Nephron (organoid): ENCODE results near the gene ZMYM4.

Experiments used
- H3K27ac Mint-ChIP-seq, 3 experiments: 2 replicates each; pipeline ENCODE4 v1.8.0; 2020; ENCODE audit warnings: mixed read lengths in 3 of 3, mild to moderate bottlenecking in 2 of 3, moderate library complexity in 1 of 3
- H3K27me3 Mint-ChIP-seq: 2 replicates; pipeline ENCODE4 v1.8.0; 2021; ENCODE audit warnings: low read depth, mild to moderate bottlenecking, moderate library complexity, mixed read lengths
- H3K36me3 Mint-ChIP-seq: 2 replicates; pipeline ENCODE4 v1.8.0; 2020; ENCODE audit warnings: low read depth, mixed read lengths
- H3K4me1 Mint-ChIP-seq: 2 replicates; pipeline ENCODE4 v1.8.0; 2020; ENCODE audit warnings: mixed read lengths
- H3K4me3 Mint-ChIP-seq, 3 experiments: 2 replicates each; pipeline ENCODE4 v1.8.0; 2020; ENCODE audit warnings: mild to moderate bottlenecking in 3 of 3, mixed read lengths in 3 of 3, moderate library complexity in 2 of 3
- H3K9me3 Mint-ChIP-seq: 2 replicates; pipeline ENCODE4 v1.8.0; 2020; ENCODE audit warnings: mixed read lengths
- TF ChIP-seq, protein P1 (sequence below), 3 experiments: fragments of 200-600 bp; sonication (generic); IDR thresholded peaks; one replicate each; pipeline ENCODE4 v1.5.0; 2021; ENCODE audit warnings: antibody characterized with exemption in 3 of 3; ENCODE audit not compliant: unreplicated experiment in 3 of 3

ZMYM4 gene

DNA sequence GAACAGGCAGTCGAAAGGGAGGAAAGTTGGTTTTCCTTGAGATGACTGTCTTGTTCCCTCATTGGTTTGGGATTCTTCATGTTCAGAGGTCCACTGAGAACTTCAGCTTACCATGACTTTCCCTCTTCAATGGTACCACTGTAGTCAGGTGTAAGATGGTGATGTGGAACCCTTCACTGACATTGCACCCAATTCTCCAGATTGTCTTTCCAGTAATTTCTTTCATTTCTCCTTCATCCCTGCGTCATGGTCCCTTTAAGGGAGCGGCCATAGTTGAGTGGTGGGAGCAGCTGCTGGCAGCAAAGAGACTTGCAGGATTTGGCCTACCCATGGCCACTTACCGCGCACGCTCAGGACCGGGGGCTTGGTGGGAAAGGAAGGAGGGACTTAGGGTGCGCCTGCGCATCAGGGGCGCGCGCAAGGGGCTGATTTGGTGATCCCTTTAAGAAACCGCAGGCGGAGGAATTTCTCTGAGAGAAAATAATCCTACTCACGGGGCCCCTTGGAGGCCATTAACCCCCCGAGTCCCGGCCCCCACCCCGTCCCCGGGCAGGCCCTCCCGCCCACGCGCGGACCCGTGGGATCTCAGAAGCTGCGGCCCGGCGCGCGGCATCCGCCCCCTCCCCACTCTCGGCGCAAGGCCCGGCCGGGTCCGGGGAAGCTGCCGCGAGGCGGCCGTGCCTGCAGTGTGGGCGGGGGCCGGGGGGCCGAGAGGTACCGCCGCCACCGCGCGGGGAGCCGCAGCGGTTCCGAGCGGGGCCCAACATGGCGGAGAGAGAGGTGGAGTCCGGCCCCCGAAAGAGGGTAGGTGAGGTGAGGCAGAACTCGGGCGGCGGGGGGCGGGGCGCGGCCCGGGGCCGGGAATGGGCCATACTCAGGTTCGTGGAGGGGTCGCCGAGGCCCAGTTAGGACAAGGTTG lies at the start of gene ZMYM4:
Gene ZMYM4, plus strand, starts transcription at position 428 of the 919 bp plus-strand sequence. Its CDS starts 338 bp downstream, at position 766.
- H3K36me3 Mint-ChIP-seq, result peaks cover 18% of the 10 kb centered on the region
- H3K4me1 Mint-ChIP-seq, result peaks cover 36% of the 10 kb centered on the region
- H3K4me3 Mint-ChIP-seq, result peak within 1 kb of the TSS; percentile 84 to 94 (median 88)
- TF ChIP-seq, protein P1, sequence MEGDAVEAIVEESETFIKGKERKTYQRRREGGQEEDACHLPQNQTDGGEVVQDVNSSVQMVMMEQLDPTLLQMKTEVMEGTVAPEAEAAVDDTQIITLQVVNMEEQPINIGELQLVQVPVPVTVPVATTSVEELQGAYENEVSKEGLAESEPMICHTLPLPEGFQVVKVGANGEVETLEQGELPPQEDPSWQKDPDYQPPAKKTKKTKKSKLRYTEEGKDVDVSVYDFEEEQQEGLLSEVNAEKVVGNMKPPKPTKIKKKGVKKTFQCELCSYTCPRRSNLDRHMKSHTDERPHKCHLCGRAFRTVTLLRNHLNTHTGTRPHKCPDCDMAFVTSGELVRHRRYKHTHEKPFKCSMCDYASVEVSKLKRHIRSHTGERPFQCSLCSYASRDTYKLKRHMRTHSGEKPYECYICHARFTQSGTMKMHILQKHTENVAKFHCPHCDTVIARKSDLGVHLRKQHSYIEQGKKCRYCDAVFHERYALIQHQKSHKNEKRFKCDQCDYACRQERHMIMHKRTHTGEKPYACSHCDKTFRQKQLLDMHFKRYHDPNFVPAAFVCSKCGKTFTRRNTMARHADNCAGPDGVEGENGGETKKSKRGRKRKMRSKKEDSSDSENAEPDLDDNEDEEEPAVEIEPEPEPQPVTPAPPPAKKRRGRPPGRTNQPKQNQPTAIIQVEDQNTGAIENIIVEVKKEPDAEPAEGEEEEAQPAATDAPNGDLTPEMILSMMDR (IDR thresholded peaks at IDR 0.05; ENCODE audit: unreplicated experiment in 3 of 3), result no peak
- no peaks in the 10 kb centered on the region for H3K9me3 Mint-ChIP-seq
- H3K27ac Mint-ChIP-seq, result peak within 1 kb of the TSS; percentile 88 to 95 (median 93)
- no peaks in the 10 kb centered on the region for H3K27me3 Mint-ChIP-seq

GRCh38 chr1:35220976-35221375 lies 47.5 kb upstream of the ZMYM4 start:
- Mint-ChIP-seq H3K27ac (peak overlapping the region in 2 of 3 experiments; percentile 55 to 95), H3K9me3 (no peaks in the 10 kb centered on the region), H3K4me3 (no peak overlapping the region), H3K36me3 (no peaks in the 10 kb centered on the region), H3K27me3 (peaks cover 3% of the 10 kb centered on the region), H3K4me1 (peaks cover 20% of the 10 kb centered on the region)
- TF ChIP-seq, protein P1 (IDR thresholded peaks at IDR 0.05; ENCODE audit: unreplicated experiment in 3 of 3), result peak; percentile 37 to 43 (median 42)

- Mint-ChIP-seq H3K9me3 (no peaks in the 10 kb centered on the region), H3K4me3 (no peak overlapping the region), H3K27ac (peak overlapping the region; percentile 89 to 95 (median 95)), H3K27me3 (no peaks in the 10 kb centered on the region), H3K36me3 (no peaks in the 10 kb centered on the region), H3K4me1 (peaks cover 20% of the 10 kb centered on the region)
- TF ChIP-seq, protein P1 (IDR thresholded peaks at IDR 0.05; ENCODE audit: unreplicated experiment in 3 of 3), result no peak
Observed at GRCh38 chr1:35222322-35223083, 46.0 kb upstream of the ZMYM4 start.

DNA sequence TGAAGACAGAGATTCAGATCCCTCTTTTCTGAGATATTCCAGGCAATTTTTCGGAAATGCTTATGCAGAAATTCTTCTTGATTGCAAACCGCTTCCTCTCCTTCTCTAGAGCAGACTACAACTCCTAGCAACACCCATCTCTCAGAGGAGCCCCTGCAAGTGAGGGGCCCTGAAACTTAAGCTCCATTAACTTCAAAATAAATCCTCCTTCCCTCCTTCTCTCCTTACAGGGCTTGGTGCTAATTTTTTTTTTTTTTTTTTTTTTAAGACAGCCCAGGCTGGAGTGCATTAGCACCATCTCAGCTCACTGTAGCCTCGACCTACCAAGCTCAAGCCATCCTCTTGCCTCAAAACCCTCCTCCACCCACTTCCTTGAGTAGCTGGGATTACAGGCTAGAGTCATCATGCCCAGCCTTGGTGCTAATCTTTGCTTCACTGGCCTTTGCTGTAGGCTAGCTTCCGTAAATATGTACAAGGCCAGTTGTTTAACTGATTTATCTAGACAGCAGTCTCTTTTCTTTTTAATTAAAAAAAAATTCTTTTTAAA lies 45.4 kb upstream of the ZMYM4 start:
- Mint-ChIP-seq H3K4me1 (peaks cover 20% of the 10 kb centered on the region), H3K9me3 (no peaks in the 10 kb centered on the region), H3K36me3 (no peaks in the 10 kb centered on the region), H3K27me3 (no peaks in the 10 kb centered on the region), H3K4me3 (no peak overlapping the region), H3K27ac (peak overlapping the region; percentile 89 to 95 (median 95))
- TF ChIP-seq, protein P1 (IDR thresholded peaks at IDR 0.05; ENCODE audit: unreplicated experiment in 3 of 3), result no peak

DNA sequence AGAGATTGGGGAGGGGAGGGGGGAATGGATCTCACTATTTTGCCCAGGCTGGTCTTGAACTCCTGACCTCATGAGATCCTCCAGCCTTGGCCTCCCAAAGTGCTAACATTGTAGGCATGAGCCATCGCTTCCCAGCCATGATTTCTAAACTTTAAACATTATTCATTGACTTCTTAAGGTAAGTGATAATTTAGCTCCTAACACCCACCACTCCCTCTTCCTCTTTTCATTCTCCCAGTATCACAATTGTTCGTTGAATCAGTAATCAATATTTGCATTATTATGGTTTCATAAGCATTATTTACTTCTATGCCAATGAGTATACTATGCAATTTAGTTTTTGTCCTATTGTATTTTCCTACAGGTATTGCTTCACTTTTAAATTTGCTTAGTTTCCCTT lies 42.0 kb upstream of the ZMYM4 start:
- peaks cover 13% of the 10 kb centered on the region for H3K4me1 Mint-ChIP-seq
- TF ChIP-seq, protein P1 (IDR thresholded peaks at IDR 0.05; ENCODE audit: unreplicated experiment in 3 of 3), result no peak
- H3K4me3 Mint-ChIP-seq, result no peak overlapping the region
- no peaks in the 10 kb centered on the region for H3K9me3 Mint-ChIP-seq
- H3K27ac Mint-ChIP-seq, result no peak overlapping the region
- H3K36me3 Mint-ChIP-seq, result no peaks in the 10 kb centered on the region
- no peaks in the 10 kb centered on the region for H3K27me3 Mint-ChIP-seq
